22Rv1 (cell line): ENCODE results near the gene QSOX2.

ENCODE experiments used
- CTCF ChIP-seq: fragments of 450-650 bp; IDR thresholded peaks from 2 replicates; pipeline ENCODE4 v1.5.1; 2017; ENCODE audit warnings: mild to moderate bottlenecking
- ZFX ChIP-seq: fragments of 450-650 bp; IDR thresholded peaks from 2 replicates; pipeline ENCODE4 v1.6.1; 2017; ENCODE audit warnings: antibody characterized with exemption, borderline replicate concordance

- TF ChIP-seq CTCF (no peak), ZFX (no peak)
Measured at GRCh38 chr9:136171009-136171800, 74.4 kb downstream of the QSOX2 start.
